ENCODE measurements around the gene FGFR1OP2. TPM values are rescaled to one million over a fixed set of nuclear protein-coding genes. Genes with fewer than 3 reads are reported as not detected.

Gene FGFR1OP2
- total RNA-seq, 1 experiment from 2014 or later, result 45.7 TPM

DNA sequence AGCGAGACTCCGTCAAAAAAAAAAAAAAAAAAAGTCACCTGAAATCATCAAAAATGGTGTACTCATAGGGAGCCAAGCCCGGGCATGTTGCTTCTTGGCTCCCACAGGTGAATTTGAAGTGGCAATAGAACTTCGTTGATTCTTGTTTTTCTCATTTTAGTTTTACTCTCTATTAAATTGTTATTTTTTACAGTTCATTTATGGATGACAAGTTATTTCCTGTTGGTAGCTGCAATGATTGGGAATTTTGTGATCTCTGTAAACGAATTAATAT is 74.6 kb downstream of the FGFR1OP2 start:
- no peaks in the 10 kb centered on the region for H4K20me1 ChIP-seq (ENCODE audit: insufficient read depth)
- BruUV-seq (replicated peaks), result no TSS peak
- peak overlapping the region; percentile 99; the same call in 1 of the 2 replicates for H2AFZ ChIP-seq
- H3K4me2 ChIP-seq, result peak overlapping the region; percentile 95
- CTCF ChIA-PET, result interaction anchor here (0.6 to 1.1 kb wide), 2 partner anchors 128 to 322 kb away, joined by 3 to 4 read pairs; no protein-coding TSS in a partner anchor
- H3K9me2 ChIP-seq (ENCODE audit: insufficient read depth), result no peaks in the 10 kb centered on the region
- H3K9me3 ChIP-seq (ENCODE audit: insufficient read depth, low read depth), result no peaks in the 10 kb centered on the region
- TF ChIP-seq, protein P1, sequence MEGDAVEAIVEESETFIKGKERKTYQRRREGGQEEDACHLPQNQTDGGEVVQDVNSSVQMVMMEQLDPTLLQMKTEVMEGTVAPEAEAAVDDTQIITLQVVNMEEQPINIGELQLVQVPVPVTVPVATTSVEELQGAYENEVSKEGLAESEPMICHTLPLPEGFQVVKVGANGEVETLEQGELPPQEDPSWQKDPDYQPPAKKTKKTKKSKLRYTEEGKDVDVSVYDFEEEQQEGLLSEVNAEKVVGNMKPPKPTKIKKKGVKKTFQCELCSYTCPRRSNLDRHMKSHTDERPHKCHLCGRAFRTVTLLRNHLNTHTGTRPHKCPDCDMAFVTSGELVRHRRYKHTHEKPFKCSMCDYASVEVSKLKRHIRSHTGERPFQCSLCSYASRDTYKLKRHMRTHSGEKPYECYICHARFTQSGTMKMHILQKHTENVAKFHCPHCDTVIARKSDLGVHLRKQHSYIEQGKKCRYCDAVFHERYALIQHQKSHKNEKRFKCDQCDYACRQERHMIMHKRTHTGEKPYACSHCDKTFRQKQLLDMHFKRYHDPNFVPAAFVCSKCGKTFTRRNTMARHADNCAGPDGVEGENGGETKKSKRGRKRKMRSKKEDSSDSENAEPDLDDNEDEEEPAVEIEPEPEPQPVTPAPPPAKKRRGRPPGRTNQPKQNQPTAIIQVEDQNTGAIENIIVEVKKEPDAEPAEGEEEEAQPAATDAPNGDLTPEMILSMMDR (conservative IDR thresholded peaks at IDR 0.05), result no peak
- TF ChIP-seq EZH2 (IDR thresholded peaks at IDR 0.05; ENCODE audit: low read depth), result no peak
- H3F3A ChIP-seq (ENCODE audit: insufficient read depth, low read depth), result peaks cover 14% of the 10 kb centered on the region
- H3K27ac ChIP-seq, result no peak overlapping the region
- H3K36me3 ChIP-seq (ENCODE audit: low read depth), result no peaks in the 10 kb centered on the region
- H3K79me2 ChIP-seq (ENCODE audit: low read depth), result peaks cover 10% of the 10 kb centered on the region
- H3K27me3 ChIP-seq (ENCODE audit: insufficient read depth, low read depth), result no peaks in the 10 kb centered on the region
- H3K4me1 ChIP-seq (replicated peaks; ENCODE audit: insufficient read depth), result peaks cover 35% of the 10 kb centered on the region
- peak overlapping the region; percentile 97 for H3K4me3 ChIP-seq
- no peak for DNase-seq
- intact Hi-C loops (cut with micrococcal nuclease; ENCODE audit: unreplicated experiment), result loop anchor here (5.0 to 10.0 kb wide), 4 partner anchors 306 to 898 kb away; no protein-coding TSS in a partner anchor
- POLR2A ChIA-PET (ENCODE audit: unreplicated experiment), result interaction anchor here (1.0 kb wide), 1 partner anchor 9 kb away, joined by 9 read pairs; the partner anchor contains the start of gene MED21

DNA sequence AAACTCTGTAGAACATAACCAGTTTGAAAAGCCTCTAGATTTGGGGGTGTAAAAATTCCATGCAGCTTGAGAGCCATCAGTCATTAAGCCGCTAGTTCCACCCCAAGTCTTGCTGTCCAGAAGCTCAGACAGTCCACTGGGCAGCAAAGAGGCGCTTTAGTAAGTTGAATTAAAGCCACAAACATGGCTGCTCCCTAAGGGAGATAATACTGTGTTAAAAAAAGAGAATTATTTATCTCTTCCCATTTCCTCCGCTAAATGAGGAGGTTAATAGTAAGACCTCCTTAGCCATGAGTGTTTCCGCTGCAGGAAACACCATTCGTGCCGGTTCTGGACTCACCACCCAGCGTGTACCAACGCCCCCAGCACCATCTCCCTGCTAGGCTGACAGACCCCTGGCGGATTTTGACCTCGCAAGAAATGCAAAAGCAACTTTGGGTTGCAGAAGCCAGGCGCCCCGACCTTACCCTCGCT is 75.4 kb downstream of the FGFR1OP2 start:
- H3K4me3 ChIP-seq, result peak overlapping the region; percentile 97
- H3K27me3 ChIP-seq (ENCODE audit: insufficient read depth, low read depth), result no peaks in the 10 kb centered on the region
- H3K4me2 ChIP-seq, result peak overlapping the region; percentile 95
- DNase-seq, result no peak
- intact Hi-C loops (cut with micrococcal nuclease; ENCODE audit: unreplicated experiment), result loop anchor here (1.0 to 10.0 kb wide), 11 partner anchors 63 to 899 kb away; partner anchors contain the start of genes FGFR1OP2, ITPR2 and STK38L
- no peak for TF ChIP-seq EZH2 (IDR thresholded peaks at IDR 0.05; ENCODE audit: low read depth)
- TF ChIP-seq, protein P1 (conservative IDR thresholded peaks at IDR 0.05), result no peak
- H2AFZ ChIP-seq, result peak overlapping the region; percentile 99
- CTCF ChIA-PET, result interaction anchor here (0.6 to 1.1 kb wide), 6 partner anchors 9 to 323 kb away, joined by 3 to 4 read pairs (median 4); partner anchors contain the start of genes ITPR2 and MED21
- H4K20me1 ChIP-seq (ENCODE audit: insufficient read depth), result no peaks in the 10 kb centered on the region
- H3K27ac ChIP-seq, result no peak overlapping the region; the same call in 1 of the 2 replicates
- peaks cover 14% of the 10 kb centered on the region for H3F3A ChIP-seq (ENCODE audit: insufficient read depth, low read depth)
- H3K9me2 ChIP-seq (ENCODE audit: insufficient read depth), result no peaks in the 10 kb centered on the region
- H3K9me3 ChIP-seq (ENCODE audit: insufficient read depth, low read depth), result no peaks in the 10 kb centered on the region
- H3K36me3 ChIP-seq (ENCODE audit: low read depth), result no peaks in the 10 kb centered on the region
- BruUV-seq (replicated peaks), result TSS peak; percentile 26
- POLR2A ChIA-PET (ENCODE audit: unreplicated experiment), result interaction anchor here (0.5 to 1.0 kb wide), 4 partner anchors 8 to 889 kb away, joined by 3 to 9 read pairs (median 6); partner anchors contain the start of gene MED21
- peaks cover 35% of the 10 kb centered on the region for H3K4me1 ChIP-seq (replicated peaks; ENCODE audit: insufficient read depth)
- peaks cover 10% of the 10 kb centered on the region for H3K79me2 ChIP-seq (ENCODE audit: low read depth)

DNA sequence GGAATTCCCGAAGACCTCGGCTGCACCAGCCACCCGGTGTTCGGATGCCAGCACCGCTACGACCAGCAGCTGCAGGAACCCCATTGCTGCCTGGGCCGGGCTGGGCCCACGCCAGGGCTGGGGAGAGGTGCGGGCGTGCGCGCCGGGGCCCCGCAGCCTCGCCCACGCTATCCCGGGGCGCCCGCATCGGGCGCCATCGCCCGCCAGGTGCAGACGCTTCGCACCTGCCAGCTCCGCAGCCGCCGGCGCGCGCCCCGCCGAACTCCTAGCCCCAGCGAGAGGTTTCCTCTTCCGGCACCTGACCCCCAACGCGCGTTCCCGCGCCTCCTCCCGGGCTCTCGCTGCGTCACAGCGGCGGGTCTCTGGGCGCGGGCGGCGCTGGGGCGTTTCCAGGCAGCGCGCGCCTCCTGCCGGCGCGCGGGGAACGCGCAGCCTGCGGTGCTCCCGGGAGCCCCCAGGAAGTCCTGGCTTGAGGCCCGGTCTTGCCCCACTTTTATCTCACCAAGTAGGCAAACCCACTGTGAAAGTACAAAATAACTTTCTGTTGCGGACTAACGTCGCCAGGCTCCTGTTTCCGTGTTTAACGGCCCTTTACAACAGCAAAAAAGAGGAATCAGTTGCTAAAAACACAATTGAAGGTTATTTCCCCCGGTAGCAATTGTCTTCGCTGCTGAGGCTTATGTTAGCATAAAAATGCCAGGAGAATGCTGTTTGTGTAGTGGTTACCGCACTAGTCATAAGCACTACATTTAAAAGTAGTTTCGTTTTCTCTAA is 76.0 kb downstream of the FGFR1OP2 start, which contains the start of gene TM7SF3:
Gene TM7SF3, minus strand, starts transcription at position 300 of the 774 bp plus-strand sequence. Its CDS starts 216 bp downstream, at position 84.
- Histone ChIP-seq H3K9me3 (ENCODE audit: insufficient read depth, low read depth) (no peaks in the 10 kb centered on the region), H3K36me3 (ENCODE audit: low read depth) (no peaks in the 10 kb centered on the region), H3K79me2 (ENCODE audit: low read depth) (peaks cover 10% of the 10 kb centered on the region), H3K4me1 (replicated peaks; ENCODE audit: insufficient read depth) (peaks cover 35% of the 10 kb centered on the region), H2AFZ (peak within 1 kb of the TSS; percentile 99), H3K27ac (peak within 1 kb of the TSS; percentile 48), H3K4me2 (peak within 1 kb of the TSS; percentile 95), H3K9me2 (ENCODE audit: insufficient read depth) (no peaks in the 10 kb centered on the region), H3F3A (ENCODE audit: insufficient read depth, low read depth) (peaks cover 14% of the 10 kb centered on the region), H3K27me3 (ENCODE audit: insufficient read depth, low read depth) (no peaks in the 10 kb centered on the region), H3K4me3 (peak within 1 kb of the TSS; percentile 97), H4K20me1 (ENCODE audit: insufficient read depth) (no peaks in the 10 kb centered on the region)
- no TSS peak for BruUV-seq (replicated peaks)
- CTCF ChIA-PET, result interaction anchor here (0.6 to 1.1 kb wide), 7 partner anchors 8 to 447 kb away, joined by 3 to 4 read pairs (median 4); partner anchors contain the start of genes ITPR2 and MED21
- intact Hi-C loops (cut with micrococcal nuclease; ENCODE audit: unreplicated experiment), result loop anchor here (1.0 to 10.0 kb wide), 11 partner anchors 63 to 899 kb away; partner anchors contain the start of genes FGFR1OP2, ITPR2 and STK38L
- DNase-seq, result peak; percentile 83 to 98
- POLR2A ChIA-PET (ENCODE audit: unreplicated experiment), result interaction anchor here (0.5 to 0.6 kb wide), 3 partner anchors 168 to 890 kb away, joined by 3 to 7 read pairs (median 5); no protein-coding TSS in a partner anchor
- TF ChIP-seq, protein P1 (conservative IDR thresholded peaks at IDR 0.05), result peak; percentile 82
- no peak for TF ChIP-seq EZH2 (IDR thresholded peaks at IDR 0.05; ENCODE audit: low read depth)

All from PC-9 (cell line).